Psoas muscle (tissue), 8 donors: ENCODE data around the gene CILP2. TPM values are rescaled to one million over a fixed set of nuclear protein-coding genes. Genes with fewer than 3 reads are reported as not detected.
A peak's percentile ranks its signal among the peaks of the same experiment; 100 is the strongest.

Source experiments
- ATAC-seq, 4 donors: fragments of 200-7000 bp; cut with Tn5 transposase; one replicate each; pipeline ENCODE4 v1.9.1; 2020; ENCODE audit warnings: moderate library complexity in 3 of 4, mild to moderate bottlenecking in 2 of 4
- DNase-seq, 2 donors: peaks; one replicate each; pipeline ENCODE4 v3.0.0-alpha.2; 2020
- H3K27ac ChIP-seq: fragments of 200-600 bp; one replicate; pipeline ENCODE4 v1.8.0; 2022
- H3K27me3 ChIP-seq, 3 donors: fragments of 200-600 bp in 1 of 3; one replicate each; pipeline versions ENCODE4 v1.6.1 to v1.8.0; 2013 to 2022; ENCODE audit warnings: low read length in 2 of 3, mild to moderate bottlenecking in 2 of 3, moderate library complexity in 1 of 3; ENCODE audit not compliant: insufficient read depth in 3 of 3
- H3K36me3 ChIP-seq, 2 donors: fragments of 200-600 bp in 1 of 2; one replicate each; pipeline versions ENCODE4 v1.6.1 to v1.8.0; 2013 to 2022; ENCODE audit warnings: low read depth in 1 of 2, mild to moderate bottlenecking in 1 of 2, moderate library complexity in 1 of 2; ENCODE audit not compliant: insufficient read depth in 1 of 2
- H3K4me1 ChIP-seq: fragments of 200-600 bp; one replicate; pipeline ENCODE4 v1.8.0; 2022
- H3K4me3 ChIP-seq: fragments of 200-600 bp; one replicate; pipeline ENCODE4 v1.8.0; 2022; ENCODE audit warnings: mild to moderate bottlenecking
- H3K9me3 ChIP-seq: fragments of 200-600 bp; one replicate; pipeline ENCODE4 v1.8.0; 2022
- WGBS, 3 donors: extraction: QIAGEN DNeasy Blood & Tissue Kit; methylation state at CpG; one replicate each; pipeline versions ENCODE4 v1.1.6 to v1.1.7; 2013; 5-methylcytosine and 5-hydroxymethylcytosine counted together
- intact Hi-C, 2 donors: fragments of 100-400 bp; cut with DNase I; formaldehyde crosslinking; loops; one replicate each; pipeline versions ENCODE4 v1.11.0 to v1.14.2; 2022
- polyA plus RNA-seq, 3 donors: library from polyadenylated mRNA; stranded (reverse); fragments of 200-250 nt; gene quantifications; one replicate each; pipeline ENCODE4 v1.2.3, GENCODE V29; 2013
- total RNA-seq, 4 donors: library from RNA; stranded (reverse); fragmentation: NEBNext Ultra II Directional in 2 of 4; extraction: Animal tissue kit (Norgen Biotek cat#: 25700) in 2 of 4; gene quantifications; one replicate each; pipeline versions ENCODE4 v1.2.1 to v1.2.4, GENCODE V29; 2021 to 2023
- TF ChIP-seq, protein P1 (sequence below): fragments of 200-600 bp; IDR thresholded peaks from one replicate; pipeline ENCODE4 v1.8.0; 2022; ENCODE audit warnings: antibody characterized with exemption
- donor health status: healthy with polysubstance abuse.
- donor health status: DM: no; HTN: no; CAD: no; lungs with moderate emphysema.
- donor health status: Bipolar disorder and iron deficiency.
- donor health status: healthy.
- donor health status: DM: yes; HTN: yes; CAD: no.
- donor health status: DM: no; HTN: no; CAD: no.
- donor health status: DM: no; HTN: no; CAD: no.
- donor health status: DM: yes; HTN: yes; CAD: no.

CILP2 gene
- total and polyA plus RNA-seq, 7 donors = 0.03 TPM; not detected in 6

GRCh38 chr19:19540064-19540714 is 2.1 kb downstream of the CILP2 start:
- Histone ChIP-seq H3K4me3 (peak overlapping the region; percentile 28), H3K4me1 (peaks cover 12% of the 10 kb centered on the region), H3K9me3 (no peaks in the 10 kb centered on the region), H3K27me3 (peaks cover 0 to 67% (median 42%) of the 10 kb centered on the region in 3 donors), H3K27ac (no peak overlapping the region), H3K36me3 (no peaks in the 10 kb centered on the region)
- ATAC-seq (peak; percentile 14 to 73 (median 64)), DNase-seq (peak; percentile 67 to 76)
- TF ChIP-seq, protein P1, sequence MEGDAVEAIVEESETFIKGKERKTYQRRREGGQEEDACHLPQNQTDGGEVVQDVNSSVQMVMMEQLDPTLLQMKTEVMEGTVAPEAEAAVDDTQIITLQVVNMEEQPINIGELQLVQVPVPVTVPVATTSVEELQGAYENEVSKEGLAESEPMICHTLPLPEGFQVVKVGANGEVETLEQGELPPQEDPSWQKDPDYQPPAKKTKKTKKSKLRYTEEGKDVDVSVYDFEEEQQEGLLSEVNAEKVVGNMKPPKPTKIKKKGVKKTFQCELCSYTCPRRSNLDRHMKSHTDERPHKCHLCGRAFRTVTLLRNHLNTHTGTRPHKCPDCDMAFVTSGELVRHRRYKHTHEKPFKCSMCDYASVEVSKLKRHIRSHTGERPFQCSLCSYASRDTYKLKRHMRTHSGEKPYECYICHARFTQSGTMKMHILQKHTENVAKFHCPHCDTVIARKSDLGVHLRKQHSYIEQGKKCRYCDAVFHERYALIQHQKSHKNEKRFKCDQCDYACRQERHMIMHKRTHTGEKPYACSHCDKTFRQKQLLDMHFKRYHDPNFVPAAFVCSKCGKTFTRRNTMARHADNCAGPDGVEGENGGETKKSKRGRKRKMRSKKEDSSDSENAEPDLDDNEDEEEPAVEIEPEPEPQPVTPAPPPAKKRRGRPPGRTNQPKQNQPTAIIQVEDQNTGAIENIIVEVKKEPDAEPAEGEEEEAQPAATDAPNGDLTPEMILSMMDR = no peak
- intact Hi-C loops = no loop called here
- 7 to 13% (median 9%) methylated on average over 61 to 74 of the region's 74 CpGs for WGBS, 3 donors

GRCh38 chr19:19540715-19541515 is 2.9 kb downstream of the CILP2 start:
- Histone ChIP-seq H3K27me3 (peaks cover 0 to 69% (median 44%) of the 10 kb centered on the region in 3 donors), H3K4me1 (peaks cover 12% of the 10 kb centered on the region), H3K4me3 (peak overlapping the region; percentile 28), H3K9me3 (no peaks in the 10 kb centered on the region), H3K27ac (no peak overlapping the region), H3K36me3 (no peaks in the 10 kb centered on the region)
- TF ChIP-seq, protein P1 = no peak
- intact Hi-C loops = no loop called here
- 3 to 4% (median 3%) methylated on average over 35 to 45 of the region's 45 CpGs for WGBS, 3 donors
- peak in 3 of 4 donors; percentile 34 to 47 (median 38) for ATAC-seq
- DNase-seq = peak in 1 of 2 donors; percentile 48

GRCh38 chr19:19541616-19542015 is 3.6 kb downstream of the CILP2 start:
- no peak for DNase-seq

GRCh38 chr19:19542507-19542906 is 4.4 kb downstream of the CILP2 start:
- H3K4me1 ChIP-seq = peaks cover 12% of the 10 kb centered on the region
- H3K9me3 ChIP-seq = no peaks in the 10 kb centered on the region
- no peak for ATAC-seq
- WGBS, 3 donors = 84 to 90% (median 85%) methylated on average over 12 of the region's 12 CpGs
- DNase-seq = no peak
- intact Hi-C loops = no loop called here
- TF ChIP-seq, protein P1 = no peak
- peaks cover 0 to 78% (median 40%) of the 10 kb centered on the region in 3 donors for H3K27me3 ChIP-seq
- no peak overlapping the region for H3K4me3 ChIP-seq
- H3K36me3 ChIP-seq = no peaks in the 10 kb centered on the region
- H3K27ac ChIP-seq = no peak overlapping the region

More at GRCh38 chr19:19541616-19542015, 3.6 kb downstream of the CILP2 start:
- TF ChIP-seq, protein P1 = no peak
- H3K36me3 ChIP-seq = no peaks in the 10 kb centered on the region
- intact Hi-C loops = no loop called here
- peaks cover 0 to 76% (median 44%) of the 10 kb centered on the region in 3 donors for H3K27me3 ChIP-seq
- ATAC-seq = no peak
- no peaks in the 10 kb centered on the region for H3K9me3 ChIP-seq
- H3K4me1 ChIP-seq = peaks cover 12% of the 10 kb centered on the region
- WGBS, 3 donors = 62 to 78% (median 68%) methylated on average over 16 of the region's 16 CpGs
- no peak overlapping the region for H3K4me3 ChIP-seq
- no peak overlapping the region for H3K27ac ChIP-seq
